GM23338 (cell line): ENCODE data around the gene KIT.

Source experiments
- CTCF ChIP-seq, 2 experiments: fragments of 200-600 bp in 1 of 2; sonication (generic) in 1 of 2; conservative IDR thresholded peaks; 2 replicates each; pipeline versions ENCODE4 v1.5.1 to v1.6.1; 2016 to 2017; ENCODE audit warnings: antibody characterized with exemption in 2 of 2, low read depth in 2 of 2, mild to moderate bottlenecking in 2 of 2, moderate library complexity in 1 of 2
- ETS1 ChIP-seq: IDR thresholded peaks from 2 replicates; pipeline ENCODE4 v1.6.1; 2016; ENCODE audit warnings: antibody characterized with exemption
- EZH2 ChIP-seq: fragments of 200-600 bp; sonication (generic); IDR thresholded peaks from one replicate; pipeline ENCODE4 v1.8.0; 2017; ENCODE audit warnings: antibody characterized with exemption, mild to moderate bottlenecking, low read depth; ENCODE audit not compliant: unreplicated experiment
- EZH2phosphoT487 ChIP-seq: fragments of 200-600 bp; sonication (generic); IDR thresholded peaks from one replicate; pipeline ENCODE4 v1.8.1; 2018; ENCODE audit warnings: antibody characterized with exemption; ENCODE audit not compliant: unreplicated experiment
- JUNB ChIP-seq: IDR thresholded peaks from one replicate; pipeline ENCODE4 v1.6.1; 2016; ENCODE audit warnings: antibody characterized with exemption; ENCODE audit not compliant: unreplicated experiment
- REST ChIP-seq: IDR thresholded peaks from one replicate; pipeline ENCODE4 v1.6.1; 2018; ENCODE audit warnings: antibody characterized with exemption; ENCODE audit not compliant: unreplicated experiment

GRCh38 chr4:54677416-54677815 lies 19.7 kb downstream of the KIT start:
- TF ChIP-seq CTCF (conservative IDR thresholded peaks at IDR 0.05; ENCODE audit: low read depth in 2 of 2) (peak; percentile 46 to 57), ETS1 (no peak), EZH2 (no peak), REST (no peak), JUNB (no peak), EZH2phosphoT487 (no peak)
